Measurements from ENCODE around the gene GNMT. TPM values are rescaled to one million over a fixed set of nuclear protein-coding genes. Genes with fewer than 3 reads are reported as not detected.

The GNMT gene
- polyA plus RNA-seq, 2 of the 4 experiments (the other 2 are of a cell fraction): 0.12 to 0.23 TPM

GRCh38 chr6:42932412-42932811 lies 28.1 kb upstream of the GNMT start:
- FAIRE-seq (no peak), DNase-seq (ENCODE audit: low read depth in 1 of 2, low spot score in 1 of 2) (no peak), ATAC-seq (no peak)
- Histone ChIP-seq H3K4me3 (no peak overlapping the region), H3K4me1 (peaks cover 11% of the 10 kb centered on the region; the same call in 2 of the 3 replicates), H3K27ac (no peak overlapping the region), H3K9me3 (no peaks in the 10 kb centered on the region), H3K4me2 (no peak overlapping the region)
- no peak for TF ChIP-seq HOXB5 (CRISPR knock-in tag; IDR thresholded peaks at IDR 0.05)
- no peak for TF ChIP-seq ESRRA (IDR thresholded peaks at IDR 0.05; ENCODE audit: borderline replicate concordance, low read length)
- TF ChIP-seq HOXB13 (CRISPR knock-in tag; IDR thresholded peaks at IDR 0.05; ENCODE audit: low read depth): no peak
- TF ChIP-seq MAFK (IDR thresholded peaks at IDR 0.05; ENCODE audit: partially characterized antibody): no peak
- POLR2A ChIA-PET: no interaction called here
- CTCF ChIA-PET: interaction anchor here (0.7 to 1.7 kb wide), 2 partner anchors 31 to 627 kb away, joined by 3 to 6 read pairs; no protein-coding TSS in a partner anchor
- WGBS (ENCODE audit: missing lambda C conversion rate): 88% methylated on average over 3 of the region's 3 CpGs

GRCh38 chr6:42933205-42933604 lies 27.3 kb upstream of the GNMT start:
- FAIRE-seq: no peak

GRCh38 chr6:42935322-42935721 lies 25.2 kb upstream of the GNMT start:
- DNase-seq (ENCODE audit: low read depth in 1 of 2, low spot score in 1 of 2): no peak
- Histone ChIP-seq H3K4me2 (no peak overlapping the region), H3K9me3 (no peaks in the 10 kb centered on the region), H3K4me1 (peaks cover 8% of the 10 kb centered on the region; the same call in 1 of the 3 replicates), H3K27ac (no peak overlapping the region), H3K4me3 (no peak overlapping the region)
- no peak for FAIRE-seq
- CTCF ChIA-PET: interaction anchor here (1.1 to 1.8 kb wide), 2 partner anchors 34 to 80 kb away, joined by 3 to 6 read pairs; no protein-coding TSS in a partner anchor
- ATAC-seq: no peak
- POLR2A ChIA-PET: no interaction called here
- TF ChIP-seq RAD21 (conservative IDR thresholded peaks at IDR 0.05 in 1 of 2, IDR thresholded peaks at IDR 0.05 in 1 of 2) (no peak), HOXB13 (CRISPR knock-in tag; IDR thresholded peaks at IDR 0.05; ENCODE audit: low read depth) (no peak), HEYL (CRISPR knock-in tag; IDR thresholded peaks at IDR 0.05) (no peak), ZNF302 (CRISPR knock-in tag; IDR thresholded peaks at IDR 0.05) (no peak), HES2 (IDR thresholded peaks at IDR 0.05) (no peak), POLR2AphosphoS2 (conservative IDR thresholded peaks at IDR 0.05; ENCODE audit: low read length) (no peak), JUNB (IDR thresholded peaks at IDR 0.05) (no peak)
- 97% methylated on average over 7 of the region's 7 CpGs for WGBS (ENCODE audit: missing lambda C conversion rate)

More at GRCh38 chr6:42933205-42933604, 27.3 kb upstream of the GNMT start:
- ChIA-PET POLR2A (no interaction called here), CTCF (interaction anchor here (0.6 to 0.7 kb wide), 2 partner anchors 260 to 626 kb away, joined by 3 read pairs; no protein-coding TSS in a partner anchor)
- no peaks in the 10 kb centered on the region for H3K9me3 ChIP-seq
- H3K4me1 ChIP-seq: peaks cover 10% of the 10 kb centered on the region; the same call in 2 of the 3 replicates
- DNase-seq (ENCODE audit: low read depth in 1 of 2, low spot score in 1 of 2) (no peak), ATAC-seq (no peak)
- no peak overlapping the region for H3K27ac ChIP-seq
- no peak overlapping the region for H3K4me3 ChIP-seq
- WGBS (ENCODE audit: missing lambda C conversion rate): 72% methylated on average over 3 of the region's 3 CpGs
- TF ChIP-seq EHF (CRISPR knock-in tag; IDR thresholded peaks at IDR 0.05): no peak
- TF ChIP-seq JUN (IDR thresholded peaks at IDR 0.05): no peak
- TF ChIP-seq EP300 (IDR thresholded peaks at IDR 0.05): no peak
- TF ChIP-seq RCOR1 (IDR thresholded peaks at IDR 0.05; ENCODE audit: low read depth, low read length): no peak
- TF ChIP-seq JUNB (IDR thresholded peaks at IDR 0.05): no peak
- TF ChIP-seq FOSL2 (IDR thresholded peaks at IDR 0.05): no peak
- no peak for TF ChIP-seq FOSL2 (CRISPR knock-in tag; IDR thresholded peaks at IDR 0.05)
- TF ChIP-seq RAD21 (conservative IDR thresholded peaks at IDR 0.05 in 1 of 2, IDR thresholded peaks at IDR 0.05 in 1 of 2): no peak
- TF ChIP-seq E2F6 (IDR thresholded peaks at IDR 0.05; ENCODE audit: borderline replicate concordance, low read depth): no peak
- TF ChIP-seq HES2 (IDR thresholded peaks at IDR 0.05): no peak
- no peak for TF ChIP-seq NPAS2 (CRISPR knock-in tag; IDR thresholded peaks at IDR 0.05; ENCODE audit: borderline replicate concordance)
- no peak for TF ChIP-seq HOXB5 (CRISPR knock-in tag; IDR thresholded peaks at IDR 0.05)
- TF ChIP-seq HOXA7 (CRISPR knock-in tag; IDR thresholded peaks at IDR 0.05): no peak
- no peak overlapping the region for H3K4me2 ChIP-seq

- POLR2A ChIA-PET: no interaction called here
- Histone ChIP-seq H3K4me1 (no peaks in the 10 kb centered on the region), H3K4me3 (no peak overlapping the region), H3K4me2 (no peak overlapping the region), H3K9me3 (no peaks in the 10 kb centered on the region), H3K27ac (no peak overlapping the region)
- ATAC-seq (no peak), FAIRE-seq (no peak), DNase-seq (ENCODE audit: low read depth in 1 of 2, low spot score in 1 of 2) (no peak)
- no peak for TF ChIP-seq POLR2AphosphoS2 (conservative IDR thresholded peaks at IDR 0.05; ENCODE audit: low read length)
- TF ChIP-seq ESRRA (IDR thresholded peaks at IDR 0.05; ENCODE audit: borderline replicate concordance, low read length): no peak
- no peak for TF ChIP-seq HOXA7 (CRISPR knock-in tag; IDR thresholded peaks at IDR 0.05)
- no peak for TF ChIP-seq JUNB (IDR thresholded peaks at IDR 0.05)
- TF ChIP-seq USF2 (IDR thresholded peaks at IDR 0.05): no peak
- no peak for TF ChIP-seq ZNF302 (CRISPR knock-in tag; IDR thresholded peaks at IDR 0.05)
- TF ChIP-seq ATOH8 (CRISPR knock-in tag; IDR thresholded peaks at IDR 0.05; ENCODE audit: low read depth): no peak
- no peak for TF ChIP-seq CEBPB (IDR thresholded peaks at IDR 0.05)
- no peak for TF ChIP-seq BHLHE40 (IDR thresholded peaks at IDR 0.05; ENCODE audit: low read depth, low read length)
- 90% methylated on average over 11 of the region's 11 CpGs for WGBS (ENCODE audit: missing lambda C conversion rate)
- CTCF ChIA-PET: interaction anchor here (1.3 kb wide), 1 partner anchor 28 kb away, joined by 4 read pairs; no protein-coding TSS in a partner anchor
Measured at GRCh38 chr6:42936398-42936797, 24.2 kb upstream of the GNMT start.

All from A549 (cell line).